WI38 (cell line): ENCODE measurements around the gene MAPT.
"Not testable (repeated sequence)": the region's sequence is repeated elsewhere in the genome, so short reads cannot be mapped to it uniquely, and the experiment has no call there.

Experiments
- H3K4me3 ChIP-seq: 2 replicates; pipeline ENCODE4 v1.5.1; 2011; ENCODE audit warnings: low read depth, mild to moderate bottlenecking, control low read depth, low read length
- CTCF ChIP-seq: IDR thresholded peaks from 2 replicates; pipeline ENCODE4 v1.5.1; 2012; ENCODE audit warnings: low read depth, mild to moderate bottlenecking, control low read depth, low read length

MAPT gene

GRCh38 chr17:46002973-46003316 lies 108.6 kb downstream of the MAPT start:
- TF ChIP-seq CTCF = no peak
- H3K4me3 ChIP-seq = no peak overlapping the region

- no peak for TF ChIP-seq CTCF
- H3K4me3 ChIP-seq = no peak overlapping the region
Measured at GRCh38 chr17:46003907-46004748, 109.8 kb downstream of the MAPT start.

- not testable (repeated sequence) for H3K4me3 ChIP-seq
Measured at GRCh38 chr17:46006082-46006481, 111.7 kb downstream of the MAPT start.

- TF ChIP-seq CTCF = no peak
- no peak overlapping the region for H3K4me3 ChIP-seq
Measured at GRCh38 chr17:46007461-46007965, 113.2 kb downstream of the MAPT start.

GRCh38 chr17:46008591-46008990 lies 114.2 kb downstream of the MAPT start:
- TF ChIP-seq CTCF = no peak

GRCh38 chr17:46009681-46010596 lies 115.6 kb downstream of the MAPT start:
- TF ChIP-seq CTCF = no peak
- no peak overlapping the region for H3K4me3 ChIP-seq

More at GRCh38 chr17:46008591-46008990, 114.2 kb downstream of the MAPT start:
- no peak overlapping the region for H3K4me3 ChIP-seq

- no peak overlapping the region for H3K4me3 ChIP-seq
- no peak for TF ChIP-seq CTCF
Measured at GRCh38 chr17:46010597-46011186, 116.3 kb downstream of the MAPT start.
